Posterior vena cava (tissue), 2 donors: ENCODE data around the gene TRPM5. TPM values are rescaled to one million over a fixed set of nuclear protein-coding genes. Genes with fewer than 3 reads are reported as not detected.

Experiments used
- DNase-seq: peaks from one replicate; pipeline ENCODE4 v3.0.0-alpha.2; 2020; ENCODE audit warnings: low spot score
- intact Hi-C, 2 donors: fragments of 100-400 bp; cut with DNase I; formaldehyde crosslinking; loops; one replicate each; pipeline versions ENCODE4 v1.14.1 to v1.14.2; 2022 to 2023
- total RNA-seq, 2 donors: library from RNA; stranded (reverse); fragmentation: NEBNext Ultra II Directional; extraction: Animal tissue kit (Norgen Biotek cat#: 25700); gene quantifications; one replicate each; pipeline ENCODE4 v1.2.1, GENCODE V29; 2021
- donor health status: DM: yes; HTN: yes; CAD: no.
- donor health status: DM: yes; HTN: yes; CAD: no.

TRPM5 gene
- total RNA-seq, 2 donors from 2014 or later, result not detected

GRCh38 chr11:2415601-2416380 lies 28.5 kb downstream of the TRPM5 start:
- intact Hi-C loops, result no loop called here
- no peak for DNase-seq

- no peak for DNase-seq
- intact Hi-C loops, result no loop called here
Measured at GRCh38 chr11:2415171-2415570, 29.1 kb downstream of the TRPM5 start.

- intact Hi-C loops, result no loop called here
- DNase-seq, result no peak
Measured at GRCh38 chr11:2414616-2415015, 29.7 kb downstream of the TRPM5 start.

- intact Hi-C loops, result no loop called here
- DNase-seq, result no peak
Measured at GRCh38 chr11:2413742-2414579, 30.4 kb downstream of the TRPM5 start.

GRCh38 chr11:2412323-2412722 lies 32.0 kb downstream of the TRPM5 start:
- DNase-seq, result no peak
- intact Hi-C loops, result no loop called here

- DNase-seq, result no peak
- intact Hi-C loops, result no loop called here
Measured at GRCh38 chr11:2411446-2412305, 32.6 kb downstream of the TRPM5 start.

GRCh38 chr11:2410616-2411015 lies 33.7 kb downstream of the TRPM5 start:
- no peak for DNase-seq
- intact Hi-C loops, result no loop called here

GRCh38 chr11:2409611-2410468 lies 34.5 kb downstream of the TRPM5 start:
- intact Hi-C loops, result no loop called here

GRCh38 chr11:2409126-2409525 lies 35.2 kb downstream of the TRPM5 start:
- DNase-seq, result no peak
- intact Hi-C loops, result no loop called here

More at GRCh38 chr11:2409611-2410468, 34.5 kb downstream of the TRPM5 start:
- DNase-seq, result no peak

GRCh38 chr11:2408671-2409070 lies 35.6 kb downstream of the TRPM5 start:
- no peak for DNase-seq
- intact Hi-C loops, result no loop called here

GRCh38 chr11:2406878-2407410 lies 37.4 kb downstream of the TRPM5 start:
- intact Hi-C loops, result loop anchor here in 1 of 2 donors (1.0 kb wide), 1 partner anchor 27 kb away; no protein-coding TSS in a partner anchor
- DNase-seq, result no peak

GRCh38 chr11:2406451-2406850 lies 37.9 kb downstream of the TRPM5 start:
- intact Hi-C loops, result loop anchor here in 1 of 2 donors (1.0 kb wide), 1 partner anchor 28 kb away; no protein-coding TSS in a partner anchor
- DNase-seq, result no peak

- intact Hi-C loops, result no loop called here
Measured at GRCh38 chr11:2404735-2405196, 39.5 kb downstream of the TRPM5 start.

GRCh38 chr11:2402890-2403645 lies 41.2 kb downstream of the TRPM5 start:
- intact Hi-C loops, result no loop called here

More at GRCh38 chr11:2404735-2405196, 39.5 kb downstream of the TRPM5 start:
- no peak for DNase-seq

GRCh38 chr11:2402106-2402505 lies 42.2 kb downstream of the TRPM5 start:
- intact Hi-C loops, result no loop called here
- no peak for DNase-seq

More at GRCh38 chr11:2402890-2403645, 41.2 kb downstream of the TRPM5 start:
- DNase-seq, result no peak

GRCh38 chr11:2401436-2401984 lies 42.8 kb downstream of the TRPM5 start:
- no peak for DNase-seq
- intact Hi-C loops, result no loop called here
